WTC11 (cell line): ENCODE measurements around the gene PYGB. TPM values are rescaled to one million over a fixed set of nuclear protein-coding genes. Genes with fewer than 3 reads are reported as not detected.
"Not testable (repeated sequence)": the region's sequence is repeated elsewhere in the genome, so short reads cannot be mapped to it uniquely, and the experiment has no call there.

Experiments used
- ATAC-seq: fragments of 200-7000 bp; cut with Tn5 transposase; 2 replicates; pipeline ENCODE4 v1.10.0; 2021; ENCODE audit warnings: mild to moderate bottlenecking, moderate library complexity
- CTCF ChIA-PET: fragments of 300-600 bp; sonication (Branson Sonifier 250); formaldehyde crosslinking; loops from one replicate; lab custom pipeline; 2021; ENCODE audit warnings: antibody characterized with exemption; lab: Charles Lee
- POLR2A ChIA-PET: fragments of 350-600 bp; sonication (Branson Sonifier 250); formaldehyde crosslinking; loops from one replicate; lab custom pipeline; 2021; ENCODE audit warnings: antibody characterized with exemption; lab: Charles Lee
- DNase-seq: peaks from one replicate; pipeline ENCODE4 v3.0.0; 2021; ENCODE audit warnings: low spot score
- H3K27ac Mint-ChIP-seq: 2 replicates; pipeline ENCODE4 v1.8.0; 2021; ENCODE audit warnings: mixed read lengths
- H3K27me3 Mint-ChIP-seq: 2 replicates; pipeline ENCODE4 v1.8.0; 2021; ENCODE audit warnings: low read depth, mild to moderate bottlenecking, moderate library complexity, mixed read lengths
- H3K36me3 Mint-ChIP-seq: 2 replicates; pipeline ENCODE4 v1.8.0; 2021; ENCODE audit warnings: mixed read lengths
- H3K4me1 Mint-ChIP-seq: 2 replicates; pipeline ENCODE4 v1.8.0; 2022; ENCODE audit warnings: mixed read lengths
- H3K4me3 Mint-ChIP-seq: 2 replicates; pipeline ENCODE4 v1.8.0; 2021; ENCODE audit warnings: mild to moderate bottlenecking, moderate library complexity, mixed read lengths
- H3K9me3 Mint-ChIP-seq: 2 replicates; pipeline ENCODE4 v1.8.0; 2021; ENCODE audit warnings: mixed read lengths
- AFF4 ChIP-seq: sonication (generic); formaldehyde crosslinking; IDR thresholded peaks from 2 replicates; pipeline ENCODE4 v1.8.1; 2023; ENCODE audit warnings: mild to moderate bottlenecking, missing genetic modification reagents, borderline replicate concordance
- CREM ChIP-seq: sonication (generic); formaldehyde crosslinking; IDR thresholded peaks from 2 replicates; pipeline ENCODE4 v1.8.1; 2022; ENCODE audit warnings: mild to moderate bottlenecking, missing genetic modification reagents, moderate library complexity
- E2F4 ChIP-seq: sonication (generic); formaldehyde crosslinking; IDR thresholded peaks from 2 replicates; pipeline ENCODE4 v1.8.1; 2022; ENCODE audit warnings: low read depth, mild to moderate bottlenecking, moderate library complexity, missing genetic modification reagents, borderline replicate concordance
- FOXP1 ChIP-seq: sonication (generic); formaldehyde crosslinking; IDR thresholded peaks from 2 replicates; pipeline ENCODE4 v1.8.0; 2022; ENCODE audit warnings: missing genetic modification reagents, mild to moderate bottlenecking, moderate library complexity, borderline replicate concordance
- FOXP4 ChIP-seq: sonication (generic); formaldehyde crosslinking; IDR thresholded peaks from 2 replicates; pipeline ENCODE4 v1.8.0; 2022; ENCODE audit warnings: mild to moderate bottlenecking, missing genetic modification reagents
- GRHL2 ChIP-seq: fragments of 250-450 bp; sonication (Bioruptor Pico); IDR thresholded peaks from 2 replicates; pipeline ENCODE4 v1.8.0; 2022; ENCODE audit warnings: mild to moderate bottlenecking, moderate library complexity; ENCODE audit not compliant: insufficient replicate concordance, severe bottlenecking
- HMGA2 ChIP-seq: fragments of 250-450 bp; sonication (Bioruptor Pico); IDR thresholded peaks from 2 replicates; pipeline ENCODE4 v1.4.0; 2021; ENCODE audit warnings: mild to moderate bottlenecking, moderate library complexity
- JAZF1 ChIP-seq: fragments of 250-450 bp; sonication (Bioruptor Pico); IDR thresholded peaks from 2 replicates; pipeline ENCODE4 v1.9.0; 2021; ENCODE audit warnings: moderate library complexity, mild to moderate bottlenecking, inconsistent platforms
- MLX ChIP-seq: sonication (generic); formaldehyde crosslinking; IDR thresholded peaks from 2 replicates; pipeline ENCODE4 v1.8.1; 2023; ENCODE audit warnings: mild to moderate bottlenecking, missing genetic modification reagents, moderate library complexity
- NR3C1 ChIP-seq: sonication (generic); formaldehyde crosslinking; conservative IDR thresholded peaks from 2 replicates; pipeline ENCODE4 v1.8.1; 2023; ENCODE audit warnings: low read depth, mild to moderate bottlenecking, missing genetic modification reagents
- OVOL2 ChIP-seq: fragments of 250-450 bp; sonication (Bioruptor Pico); IDR thresholded peaks from 2 replicates; pipeline ENCODE4 v1.9.0; 2021; ENCODE audit warnings: mild to moderate bottlenecking, borderline replicate concordance
- PRDM15 ChIP-seq: sonication (generic); formaldehyde crosslinking; IDR thresholded peaks from 2 replicates; pipeline ENCODE4 v1.8.0; 2022; ENCODE audit warnings: missing genetic modification reagents
- RELA ChIP-seq: sonication (generic); formaldehyde crosslinking; IDR thresholded peaks from 2 replicates; pipeline ENCODE4 v1.8.1; 2022; ENCODE audit warnings: missing genetic modification reagents, mild to moderate bottlenecking, borderline replicate concordance
- SMAD4 ChIP-seq: sonication (generic); formaldehyde crosslinking; IDR thresholded peaks from 2 replicates; pipeline ENCODE4 v1.8.0; 2022; ENCODE audit warnings: mild to moderate bottlenecking, missing genetic modification reagents
- SOX15 ChIP-seq: fragments of 250-450 bp; sonication (Bioruptor Pico); IDR thresholded peaks from 2 replicates; pipeline ENCODE4 v1.9.0; 2021; ENCODE audit warnings: mild to moderate bottlenecking
- TCF7 ChIP-seq: sonication (generic); formaldehyde crosslinking; IDR thresholded peaks from 2 replicates; pipeline ENCODE4 v1.8.0; 2022; ENCODE audit warnings: mild to moderate bottlenecking, low read depth, missing genetic modification reagents, moderate library complexity
- ZNF232 ChIP-seq: sonication (generic); formaldehyde crosslinking; IDR thresholded peaks from 2 replicates; pipeline ENCODE4 v1.8.0; 2022; ENCODE audit warnings: mild to moderate bottlenecking, missing genetic modification reagents
- ZNF263 ChIP-seq: sonication (generic); formaldehyde crosslinking; IDR thresholded peaks from 2 replicates; pipeline ENCODE4 v1.8.1; 2022; ENCODE audit warnings: low read depth, mild to moderate bottlenecking, moderate library complexity, missing genetic modification reagents
- total RNA-seq: library from RNA; stranded (reverse); gene quantifications from 3 replicates; pipeline ENCODE4 v1.2.3, GENCODE V29; 2021

PYGB gene
- total RNA-seq, 1 experiment from 2014 or later: 48.5 TPM

GRCh38 chr20:25239387-25240370, 8.2 kb upstream of the PYGB start:
- POLR2A ChIA-PET: no interaction called here
- no peak for ATAC-seq
- Mint-ChIP-seq H3K4me1 (peaks cover 12% of the 10 kb centered on the region), H3K4me3 (no peak overlapping the region), H3K36me3 (no peaks in the 10 kb centered on the region), H3K9me3 (peaks cover 4% of the 10 kb centered on the region), H3K27me3 (no peaks in the 10 kb centered on the region), H3K27ac (no peak overlapping the region)
- CTCF ChIA-PET: no interaction called here
- TF ChIP-seq CREM (CRISPR knock-in tag) (no peak), FOXP4 (CRISPR knock-in tag) (no peak), MLX (CRISPR knock-in tag) (no peak), NR3C1 (CRISPR knock-in tag) (no peak), HMGA2 (CRISPR knock-in tag) (no peak), PRDM15 (CRISPR knock-in tag) (no peak), ZNF232 (CRISPR knock-in tag) (no peak), SOX15 (CRISPR knock-in tag) (no peak), SMAD4 (CRISPR knock-in tag) (no peak), GRHL2 (CRISPR knock-in tag) (no peak), RELA (CRISPR knock-in tag) (no peak), OVOL2 (CRISPR knock-in tag) (no peak), FOXP1 (CRISPR knock-in tag) (no peak), AFF4 (CRISPR knock-in tag) (no peak), TCF7 (CRISPR knock-in tag) (no peak), E2F4 (CRISPR knock-in tag) (no peak), JAZF1 (CRISPR knock-in tag) (no peak), ZNF263 (CRISPR knock-in tag) (no peak)
- no peak for DNase-seq

- H3K9me3 Mint-ChIP-seq, H3K4me3 Mint-ChIP-seq, POLR2A ChIA-PET, CTCF ChIA-PET, H3K27me3 Mint-ChIP-seq, H3K27ac Mint-ChIP-seq, DNase-seq, ATAC-seq, H3K36me3 Mint-ChIP-seq: not testable (repeated sequence)
- H3K4me1 Mint-ChIP-seq: peaks cover 18% of the 10 kb centered on the region
Observed at GRCh38 chr20:25240851-25241658, 6.8 kb upstream of the PYGB start.

- H3K9me3 Mint-ChIP-seq, ATAC-seq, H3K27me3 Mint-ChIP-seq, DNase-seq, CTCF ChIA-PET, POLR2A ChIA-PET, H3K4me3 Mint-ChIP-seq, H3K27ac Mint-ChIP-seq, H3K36me3 Mint-ChIP-seq: not testable (repeated sequence)
- H3K4me1 Mint-ChIP-seq: peaks cover 21% of the 10 kb centered on the region
Observed at GRCh38 chr20:25241659-25241955, 6.3 kb upstream of the PYGB start.
